HFFc6 (cell line): ENCODE measurements around the gene FHIT. TPM values are rescaled to one million over a fixed set of nuclear protein-coding genes. Genes with fewer than 3 reads are reported as not detected.

Experiments
- DNase-seq: peaks from one replicate; pipeline ENCODE4 v3.0.0-alpha.2; 2018
- H3K27ac Mint-ChIP-seq: 2 replicates; pipeline ENCODE4 v1.8.0; 2020; ENCODE audit warnings: mild to moderate bottlenecking, mixed read lengths
- H3K27me3 Mint-ChIP-seq: 2 replicates; pipeline ENCODE4 v1.8.0; 2021; ENCODE audit warnings: mild to moderate bottlenecking, moderate library complexity, mixed read lengths; ENCODE audit not compliant: insufficient read depth
- H3K36me3 Mint-ChIP-seq: 2 replicates; pipeline ENCODE4 v1.8.0; 2021; ENCODE audit warnings: low read depth, mixed read lengths
- H3K4me1 Mint-ChIP-seq: 2 replicates; pipeline ENCODE4 v1.8.0; 2020; ENCODE audit warnings: low read depth, mixed read lengths
- H3K4me3 Mint-ChIP-seq: 2 replicates; pipeline ENCODE4 v1.8.0; 2020; ENCODE audit warnings: mild to moderate bottlenecking, moderate library complexity, mixed read lengths
- H3K9me3 Mint-ChIP-seq: 2 replicates; pipeline ENCODE4 v1.8.0; 2020; ENCODE audit warnings: mild to moderate bottlenecking, mixed read lengths
- total RNA-seq, 6 experiments: library from RNA; stranded (reverse); fragmentation: NEBNext Ultra II Directional; extraction: Animal tissue kit (Norgen Biotek cat#: 25700); gene quantifications; 2 replicates in 1 of 6; 3 replicates in 5 of 6; pipeline ENCODE4 v1.2.3, GENCODE V29; 2021
- TF ChIP-seq, protein P1 (sequence below): fragments of 200-600 bp; sonication (generic); IDR thresholded peaks from 2 replicates; pipeline ENCODE4 v1.5.0; 2021; ENCODE audit warnings: antibody characterized with exemption, mild to moderate bottlenecking

The FHIT gene
- total RNA-seq, 6 experiments from 2014 or later, result 0.33 to 0.38 TPM; not detected in 4

DNA sequence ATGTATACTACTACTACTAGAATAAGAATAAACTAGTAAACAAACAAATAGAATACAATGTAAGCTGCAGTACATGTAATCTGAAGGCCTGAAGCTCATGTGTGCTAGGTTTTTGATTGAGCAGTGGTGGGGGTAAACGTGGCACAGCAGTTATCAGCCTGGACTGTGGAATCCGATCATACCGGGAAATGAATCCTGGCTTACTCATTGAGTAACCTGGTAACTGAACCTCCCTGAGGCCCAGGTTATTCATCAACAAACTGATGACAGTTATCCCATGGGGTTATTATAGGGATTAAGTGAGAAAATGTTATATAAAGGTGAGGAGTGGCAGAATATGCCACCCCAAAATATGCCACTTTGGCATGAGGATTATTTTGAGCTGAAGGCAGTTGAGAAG, 339.1 kb downstream of the FHIT start:
- no peaks in the 10 kb centered on the region for H3K4me1 Mint-ChIP-seq
- no peak overlapping the region for H3K4me3 Mint-ChIP-seq
- no peaks in the 10 kb centered on the region; the same call in 1 of the 2 replicates for H3K9me3 Mint-ChIP-seq
- no peak overlapping the region for H3K27ac Mint-ChIP-seq
- no peak for DNase-seq
- TF ChIP-seq, protein P1, sequence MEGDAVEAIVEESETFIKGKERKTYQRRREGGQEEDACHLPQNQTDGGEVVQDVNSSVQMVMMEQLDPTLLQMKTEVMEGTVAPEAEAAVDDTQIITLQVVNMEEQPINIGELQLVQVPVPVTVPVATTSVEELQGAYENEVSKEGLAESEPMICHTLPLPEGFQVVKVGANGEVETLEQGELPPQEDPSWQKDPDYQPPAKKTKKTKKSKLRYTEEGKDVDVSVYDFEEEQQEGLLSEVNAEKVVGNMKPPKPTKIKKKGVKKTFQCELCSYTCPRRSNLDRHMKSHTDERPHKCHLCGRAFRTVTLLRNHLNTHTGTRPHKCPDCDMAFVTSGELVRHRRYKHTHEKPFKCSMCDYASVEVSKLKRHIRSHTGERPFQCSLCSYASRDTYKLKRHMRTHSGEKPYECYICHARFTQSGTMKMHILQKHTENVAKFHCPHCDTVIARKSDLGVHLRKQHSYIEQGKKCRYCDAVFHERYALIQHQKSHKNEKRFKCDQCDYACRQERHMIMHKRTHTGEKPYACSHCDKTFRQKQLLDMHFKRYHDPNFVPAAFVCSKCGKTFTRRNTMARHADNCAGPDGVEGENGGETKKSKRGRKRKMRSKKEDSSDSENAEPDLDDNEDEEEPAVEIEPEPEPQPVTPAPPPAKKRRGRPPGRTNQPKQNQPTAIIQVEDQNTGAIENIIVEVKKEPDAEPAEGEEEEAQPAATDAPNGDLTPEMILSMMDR, result no peak
- H3K36me3 Mint-ChIP-seq, result no peaks in the 10 kb centered on the region
- peaks cover 3% of the 10 kb centered on the region; the same call in 1 of the 2 replicates for H3K27me3 Mint-ChIP-seq

DNA sequence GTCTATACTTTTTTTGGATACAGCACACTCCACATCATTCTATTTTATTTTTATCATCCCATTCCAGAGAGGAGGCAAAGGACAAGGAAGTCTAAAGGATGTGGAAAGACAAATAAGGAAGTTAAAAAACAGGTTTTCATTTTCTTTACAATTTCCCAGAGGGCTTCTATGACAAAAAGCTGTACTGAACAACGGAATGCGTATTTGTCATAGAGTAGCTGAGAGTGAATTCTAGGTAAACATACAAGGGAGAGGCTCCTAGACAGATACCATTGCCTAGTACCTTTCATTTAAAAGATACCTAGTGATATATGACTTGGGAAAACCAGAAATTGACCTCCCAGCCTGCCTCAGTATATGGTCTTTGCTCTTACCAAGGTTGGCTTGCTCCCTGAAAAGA, 341.7 kb downstream of the FHIT start:
- Mint-ChIP-seq H3K4me3 (no peak overlapping the region), H3K36me3 (no peaks in the 10 kb centered on the region), H3K27me3 (peaks cover 3% of the 10 kb centered on the region; the same call in 1 of the 2 replicates), H3K4me1 (no peaks in the 10 kb centered on the region), H3K27ac (no peak overlapping the region), H3K9me3 (no peaks in the 10 kb centered on the region; the same call in 1 of the 2 replicates)
- no peak for DNase-seq
- TF ChIP-seq, protein P1, result no peak

GRCh38 chr3:60906283-60906682, 345.0 kb downstream of the FHIT start:
- peaks cover 3% of the 10 kb centered on the region; the same call in 1 of the 2 replicates for H3K27me3 Mint-ChIP-seq
- H3K4me3 Mint-ChIP-seq, result no peak overlapping the region
- no peak overlapping the region for H3K27ac Mint-ChIP-seq
- TF ChIP-seq, protein P1, result no peak
- no peaks in the 10 kb centered on the region for H3K36me3 Mint-ChIP-seq
- no peak for DNase-seq
- no peaks in the 10 kb centered on the region; the same call in 1 of the 2 replicates for H3K9me3 Mint-ChIP-seq
- H3K4me1 Mint-ChIP-seq, result no peaks in the 10 kb centered on the region

DNA sequence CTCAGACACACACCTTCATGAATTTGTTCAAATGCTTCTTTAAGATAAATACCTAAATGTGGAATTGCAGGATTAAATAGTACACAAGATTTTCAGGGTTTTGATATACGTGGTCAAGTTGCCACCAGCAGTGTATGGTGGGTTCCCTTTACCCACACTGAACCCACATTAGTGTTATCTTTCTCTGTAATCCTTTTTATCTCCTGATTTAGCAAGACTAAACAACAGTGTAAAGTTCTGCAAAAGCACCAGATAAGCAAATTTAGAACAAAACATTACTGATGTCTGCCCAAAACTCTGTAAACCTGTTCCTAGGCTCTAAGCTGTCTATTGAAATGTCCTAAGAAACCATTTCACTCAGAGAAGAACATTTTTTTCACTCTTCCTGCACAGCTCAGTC, 352.9 kb downstream of the FHIT start:
- no peak overlapping the region for H3K4me3 Mint-ChIP-seq
- H3K9me3 Mint-ChIP-seq, result no peaks in the 10 kb centered on the region; the same call in 1 of the 2 replicates
- H3K36me3 Mint-ChIP-seq, result no peaks in the 10 kb centered on the region
- no peak for DNase-seq
- TF ChIP-seq, protein P1, result no peak
- H3K27me3 Mint-ChIP-seq, result no peaks in the 10 kb centered on the region; the same call in 1 of the 2 replicates
- H3K27ac Mint-ChIP-seq, result no peak overlapping the region
- H3K4me1 Mint-ChIP-seq, result no peaks in the 10 kb centered on the region

DNA sequence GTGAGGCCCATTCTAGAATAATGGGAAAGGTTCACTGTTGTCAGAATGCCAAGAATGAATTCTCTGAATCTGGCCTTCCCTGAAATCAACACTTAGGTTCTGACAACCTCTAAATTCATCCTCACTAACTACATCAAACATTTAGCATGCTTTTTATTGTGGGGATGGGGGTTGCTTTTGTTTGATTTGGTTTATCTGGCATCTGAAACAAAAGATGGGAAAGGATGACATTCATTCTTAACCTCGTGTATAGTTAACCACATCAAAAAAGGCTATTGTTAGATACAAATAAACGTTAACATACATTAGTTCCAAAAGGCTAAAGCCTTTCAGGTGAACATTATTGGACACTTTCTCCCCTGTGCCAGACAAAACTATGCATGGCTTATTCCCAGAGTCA, 357.3 kb downstream of the FHIT start:
- Mint-ChIP-seq H3K36me3 (no peaks in the 10 kb centered on the region), H3K9me3 (peaks cover 3% of the 10 kb centered on the region; the same call in 1 of the 2 replicates), H3K27ac (no peak overlapping the region), H3K4me3 (no peak overlapping the region), H3K27me3 (no peaks in the 10 kb centered on the region; the same call in 1 of the 2 replicates), H3K4me1 (no peaks in the 10 kb centered on the region)
- no peak for DNase-seq
- TF ChIP-seq, protein P1, result no peak
